Heart right ventricle (tissue), 16 donors: ENCODE measurements around the gene EAPP. TPM values are rescaled to one million over a fixed set of nuclear protein-coding genes. Genes with fewer than 3 reads are reported as not detected.

Experiments
- ATAC-seq, 8 donors: fragments of 200-7000 bp; cut with Tn5 transposase; one replicate each; pipeline ENCODE4 v1.9.1; 2020; ENCODE audit warnings: mild to moderate bottlenecking in 8 of 8, moderate library complexity in 8 of 8, moderate number of reproducible peaks in 1 of 8
- DNase-seq, 2 donors: peaks; one replicate each; pipeline ENCODE4 v3.0.0-alpha.2; 2020
- H3K27ac ChIP-seq, 10 donors: fragments of 200-600 bp; sonication (generic) in 2 of 10; one replicate each; pipeline versions ENCODE4 v1.5.0 to v1.8.0; 2020 to 2022; ENCODE audit warnings: mild to moderate bottlenecking in 3 of 10
- H3K27me3 ChIP-seq, 7 donors: fragments of 200-600 bp; one replicate each; pipeline ENCODE4 v1.8.0; 2021 to 2022; ENCODE audit warnings: mild to moderate bottlenecking in 2 of 7
- H3K36me3 ChIP-seq, 9 donors: fragments of 200-600 bp; sonication (generic) in 1 of 9; one replicate each; pipeline versions ENCODE4 v1.5.0 to v1.8.0; 2020 to 2022; ENCODE audit warnings: mild to moderate bottlenecking in 2 of 9
- H3K4me1 ChIP-seq, 9 donors: fragments of 200-600 bp; sonication (generic) in 1 of 9; one replicate each; pipeline versions ENCODE4 v1.5.0 to v1.8.0; 2020 to 2022; ENCODE audit warnings: mild to moderate bottlenecking in 4 of 9
- H3K4me3 ChIP-seq, 10 donors: fragments of 200-600 bp; sonication (generic) in 2 of 10; one replicate each; pipeline versions ENCODE4 v1.5.0 to v1.8.0; 2020 to 2022; ENCODE audit warnings: mild to moderate bottlenecking in 7 of 10, moderate library complexity in 2 of 10
- H3K9me3 ChIP-seq, 11 donors: fragments of 200-600 bp in 10 of 11; sonication (generic) in 2 of 11; one replicate each; pipeline versions ENCODE4 v1.5.0 to v1.8.0; 2013 to 2022; ENCODE audit warnings: mild to moderate bottlenecking in 2 of 11, control low read depth in 1 of 11, moderate library complexity in 1 of 11
- WGBS, 2 donors: extraction: QIAGEN DNeasy Blood & Tissue Kit; methylation state at CpG; one replicate each; pipeline ENCODE4 v1.1.7; 2013; ENCODE audit warnings: inconsistent platforms in 1 of 2; 5-methylcytosine and 5-hydroxymethylcytosine counted together
- intact Hi-C, 10 donors: fragments of 100-400 bp; cut with DNase I; formaldehyde crosslinking; loops; one replicate each; pipeline versions ENCODE4 v1.11.1 to v1.14.2; 2022
- polyA plus RNA-seq, 2 donors: library from polyadenylated mRNA; stranded (reverse); fragments of 200-250 nt; gene quantifications; one replicate each; pipeline ENCODE4 v1.2.3, GENCODE V29; 2013
- total RNA-seq, 10 donors: library from RNA; stranded (reverse); fragmentation: NEBNext Ultra II Directional in 3 of 10; extraction: Animal tissue kit (Norgen Biotek cat#: 25700) in 3 of 10; gene quantifications; one replicate each; pipeline versions ENCODE4 v1.2.1 to v1.2.4, GENCODE V29; 2021 to 2023
- TF ChIP-seq, protein P1 (sequence below), 9 donors: fragments of 200-600 bp; sonication (generic) in 2 of 9; IDR thresholded peaks; one replicate each; pipeline versions ENCODE4 v1.5.0 to v1.8.0; 2021 to 2022; ENCODE audit warnings: antibody characterized with exemption in 9 of 9, mild to moderate bottlenecking in 5 of 9, moderate library complexity in 1 of 9
- donor health status: Arrhythmogenic right ventricular cardiomyopathy.
- donor health status: ischemic (EF 13 %, LVEDD 7.1; RV severe dilation, severe dysfunction).
- donor health status: healthy with polysubstance abuse.
- donor health status: DM: no; HTN: yes; CAD: no.
- donor health status: DM: no; HTN: no; CAD: no.
- donor health status: ischemic (EF 25% LVEDD 6.9; RV normal size, moderate dysfunction).
- donor health status: ischemic (EF 25% LVEDD 5.7; RV mildly dilated, moderate dysfunction).
- donor health status: healthy.
- donor health status: DM: yes; HTN: yes; CAD: no.
- donor health status: Ischemic cardiomyopathy.
- donor health status: ischemic (EF 35%, LVEDD 5.7; RV mildly dilated, moderate dysfunction).
- donor health status: nonischemic (EF 11% LVEDD 7.7; RV severe dilation, severe dysfunction).
- donor health status: DM: yes; HTN: yes; CAD: no.
- donor health status: PGD.
- donor health status: ischemic (EF 29% LVEDD 5.4; RV normal size, mild dysfunction).
- donor health status: nonischemic (EF 23%, LVEDD 6.1; RV moderate dilation, normal function).

The EAPP gene
- total and polyA plus RNA-seq, 12 donors = 16.4 to 24.5 (median 20.0) TPM

DNA sequence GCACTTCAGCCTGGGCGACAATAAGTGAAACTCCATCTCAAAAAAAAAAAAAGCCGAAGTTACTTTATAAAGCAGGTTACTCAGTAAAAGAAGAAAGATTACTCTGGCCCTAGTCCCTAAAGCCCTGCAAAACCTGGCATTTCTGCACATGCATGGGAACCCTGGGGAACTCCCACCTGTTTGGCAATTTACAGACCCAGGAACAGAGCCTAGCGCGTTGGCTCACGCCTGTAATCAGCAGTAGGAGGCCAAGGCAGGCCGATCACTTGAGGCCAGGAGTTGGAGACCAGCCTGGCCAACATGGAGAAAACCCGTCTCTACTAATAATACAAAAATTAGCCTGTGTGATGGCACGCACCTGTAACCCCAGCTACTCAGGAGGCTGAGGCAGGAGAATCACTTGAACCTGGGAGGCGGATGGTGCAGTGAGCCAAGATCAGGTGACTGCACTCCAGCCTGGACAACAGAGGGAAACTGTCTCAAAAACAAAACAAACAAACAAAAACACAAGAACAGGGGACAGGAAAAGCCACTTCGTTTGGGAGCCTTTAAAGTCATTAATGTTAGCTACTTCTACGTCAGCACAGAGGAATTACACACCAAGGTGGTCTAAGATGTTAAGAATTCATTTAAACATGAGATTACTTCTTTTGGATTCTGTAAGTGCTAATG, 43.4 kb downstream of the EAPP start:
- H3K36me3 ChIP-seq = no peaks in the 10 kb centered on the region
- 81 to 94% methylated on average over 11 of the region's 11 CpGs for WGBS, 2 donors
- H3K27me3 ChIP-seq = no peaks in the 10 kb centered on the region
- H3K4me3 ChIP-seq = peak overlapping the region in 1 of 10 donors; percentile 17
- ATAC-seq (peak in 6 of 8 donors; percentile 15 to 84 (median 47)), DNase-seq (peak; percentile 20 to 32)
- peaks cover 0 to 17% (median 0%) of the 10 kb centered on the region in 9 donors for H3K4me1 ChIP-seq
- H3K27ac ChIP-seq = peak overlapping the region in 9 of 10 donors; percentile 25 to 82 (median 53)
- TF ChIP-seq, protein P1, sequence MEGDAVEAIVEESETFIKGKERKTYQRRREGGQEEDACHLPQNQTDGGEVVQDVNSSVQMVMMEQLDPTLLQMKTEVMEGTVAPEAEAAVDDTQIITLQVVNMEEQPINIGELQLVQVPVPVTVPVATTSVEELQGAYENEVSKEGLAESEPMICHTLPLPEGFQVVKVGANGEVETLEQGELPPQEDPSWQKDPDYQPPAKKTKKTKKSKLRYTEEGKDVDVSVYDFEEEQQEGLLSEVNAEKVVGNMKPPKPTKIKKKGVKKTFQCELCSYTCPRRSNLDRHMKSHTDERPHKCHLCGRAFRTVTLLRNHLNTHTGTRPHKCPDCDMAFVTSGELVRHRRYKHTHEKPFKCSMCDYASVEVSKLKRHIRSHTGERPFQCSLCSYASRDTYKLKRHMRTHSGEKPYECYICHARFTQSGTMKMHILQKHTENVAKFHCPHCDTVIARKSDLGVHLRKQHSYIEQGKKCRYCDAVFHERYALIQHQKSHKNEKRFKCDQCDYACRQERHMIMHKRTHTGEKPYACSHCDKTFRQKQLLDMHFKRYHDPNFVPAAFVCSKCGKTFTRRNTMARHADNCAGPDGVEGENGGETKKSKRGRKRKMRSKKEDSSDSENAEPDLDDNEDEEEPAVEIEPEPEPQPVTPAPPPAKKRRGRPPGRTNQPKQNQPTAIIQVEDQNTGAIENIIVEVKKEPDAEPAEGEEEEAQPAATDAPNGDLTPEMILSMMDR (IDR thresholded peaks at IDR 0.05) = no peak
- no peaks in the 10 kb centered on the region for H3K9me3 ChIP-seq
- intact Hi-C loops = loop anchor here in 7 of 10 donors (2.0 to 10.0 kb wide), 4 partner anchors 131 to 165 kb away; no protein-coding TSS in a partner anchor

DNA sequence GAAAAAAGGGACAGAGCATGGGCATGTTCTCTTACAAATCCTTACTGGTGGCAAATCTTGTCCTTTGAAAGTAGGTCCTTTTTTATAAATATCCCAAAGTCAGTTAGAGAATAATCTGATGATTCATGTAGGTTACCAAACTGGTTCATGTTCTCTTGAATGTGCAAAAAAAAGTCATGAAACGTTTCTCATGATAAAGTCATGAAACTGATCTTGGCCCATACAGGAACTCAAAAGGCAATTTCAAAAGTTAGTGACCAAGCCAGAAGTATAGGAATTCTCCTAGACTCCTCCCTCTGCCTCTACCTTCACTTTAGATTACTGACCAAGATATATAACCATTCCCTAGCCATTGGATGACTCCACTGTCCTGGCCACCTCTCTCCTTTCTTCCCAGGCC, 50.2 kb downstream of the EAPP start:
- Histone ChIP-seq H3K9me3 (no peaks in the 10 kb centered on the region), H3K27ac (no peak overlapping the region), H3K36me3 (no peaks in the 10 kb centered on the region), H3K4me3 (no peak overlapping the region), H3K27me3 (no peaks in the 10 kb centered on the region), H3K4me1 (no peaks in the 10 kb centered on the region)
- intact Hi-C loops = no loop called here
- TF ChIP-seq, protein P1 (IDR thresholded peaks at IDR 0.05) = no peak
- no peak for ATAC-seq
- WGBS, 2 donors = 38 to 43% methylated on average over 1 of the region's 1 CpG
- DNase-seq = no peak

DNA sequence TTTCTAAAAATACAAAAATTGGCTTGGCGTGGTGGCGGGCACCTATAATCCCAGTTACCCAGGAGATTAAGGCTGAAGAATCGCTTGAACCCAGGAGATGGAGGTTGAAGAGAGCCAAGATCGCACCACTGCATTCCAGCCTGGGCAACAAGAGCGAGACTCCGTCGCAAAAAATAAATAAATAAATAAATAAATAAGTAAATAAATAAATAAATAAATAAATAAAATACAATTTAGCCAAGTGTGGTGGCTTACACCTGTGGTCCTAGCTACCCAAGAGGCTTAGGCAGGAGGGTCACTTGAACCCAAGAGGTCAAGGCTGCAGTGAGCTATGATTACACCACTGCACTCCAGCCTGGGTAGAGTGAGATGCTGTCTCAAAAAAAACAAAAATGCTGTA, 51.0 kb downstream of the EAPP start:
- Histone ChIP-seq H3K27me3 (no peaks in the 10 kb centered on the region), H3K4me1 (no peaks in the 10 kb centered on the region), H3K9me3 (no peaks in the 10 kb centered on the region), H3K36me3 (no peaks in the 10 kb centered on the region), H3K27ac (no peak overlapping the region), H3K4me3 (no peak overlapping the region)
- ATAC-seq (no peak), DNase-seq (no peak)
- TF ChIP-seq, protein P1 (IDR thresholded peaks at IDR 0.05) = no peak
- 98% methylated on average over 7 of the region's 7 CpGs for WGBS, 2 donors
- intact Hi-C loops = no loop called here

DNA sequence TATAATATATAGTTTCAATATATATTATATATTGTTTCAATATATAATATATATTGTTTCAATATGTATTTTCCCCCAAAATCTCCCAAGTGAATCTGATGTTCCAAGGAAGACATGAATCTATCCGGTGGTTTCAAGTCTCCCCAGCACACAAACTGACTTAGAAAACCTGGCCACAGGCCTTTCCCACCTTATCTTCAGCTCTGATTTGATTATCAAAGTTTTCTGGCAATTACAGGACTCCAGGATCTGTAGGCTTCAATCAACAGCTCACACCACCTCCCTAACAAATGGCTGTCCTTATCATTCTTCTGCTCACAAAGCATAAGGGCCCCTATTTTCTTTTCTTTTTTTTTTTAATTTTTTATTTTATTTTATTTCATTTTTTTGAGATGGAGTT, 54.8 kb downstream of the EAPP start:
- 82 to 90% methylated on average over 1 of the region's 1 CpG for WGBS, 2 donors
- ATAC-seq = no peak
- intact Hi-C loops = no loop called here
- no peaks in the 10 kb centered on the region for H3K27me3 ChIP-seq
- no peak overlapping the region for H3K4me3 ChIP-seq
- TF ChIP-seq, protein P1 (IDR thresholded peaks at IDR 0.05) = no peak
- no peak overlapping the region for H3K27ac ChIP-seq
- no peaks in the 10 kb centered on the region for H3K9me3 ChIP-seq
- no peaks in the 10 kb centered on the region for H3K36me3 ChIP-seq
- DNase-seq = no peak
- no peaks in the 10 kb centered on the region for H3K4me1 ChIP-seq
